Measurements from ENCODE around the gene ZMIZ2. TPM values are rescaled to one million over a fixed set of nuclear protein-coding genes. Genes with fewer than 3 reads are reported as not detected.

The ZMIZ2 gene
- total RNA-seq, 4 donors from 2014 or later = 43.1 to 57.7 (median 49.8) TPM

- TF ChIP-seq POLR2A (IDR thresholded peaks at IDR 0.05) = no peak
- TF ChIP-seq, protein P1, sequence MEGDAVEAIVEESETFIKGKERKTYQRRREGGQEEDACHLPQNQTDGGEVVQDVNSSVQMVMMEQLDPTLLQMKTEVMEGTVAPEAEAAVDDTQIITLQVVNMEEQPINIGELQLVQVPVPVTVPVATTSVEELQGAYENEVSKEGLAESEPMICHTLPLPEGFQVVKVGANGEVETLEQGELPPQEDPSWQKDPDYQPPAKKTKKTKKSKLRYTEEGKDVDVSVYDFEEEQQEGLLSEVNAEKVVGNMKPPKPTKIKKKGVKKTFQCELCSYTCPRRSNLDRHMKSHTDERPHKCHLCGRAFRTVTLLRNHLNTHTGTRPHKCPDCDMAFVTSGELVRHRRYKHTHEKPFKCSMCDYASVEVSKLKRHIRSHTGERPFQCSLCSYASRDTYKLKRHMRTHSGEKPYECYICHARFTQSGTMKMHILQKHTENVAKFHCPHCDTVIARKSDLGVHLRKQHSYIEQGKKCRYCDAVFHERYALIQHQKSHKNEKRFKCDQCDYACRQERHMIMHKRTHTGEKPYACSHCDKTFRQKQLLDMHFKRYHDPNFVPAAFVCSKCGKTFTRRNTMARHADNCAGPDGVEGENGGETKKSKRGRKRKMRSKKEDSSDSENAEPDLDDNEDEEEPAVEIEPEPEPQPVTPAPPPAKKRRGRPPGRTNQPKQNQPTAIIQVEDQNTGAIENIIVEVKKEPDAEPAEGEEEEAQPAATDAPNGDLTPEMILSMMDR (IDR thresholded peaks at IDR 0.05) = no peak
- Histone ChIP-seq H3K9me3 (no peaks in the 10 kb centered on the region), H3K27me3 (no peaks in the 10 kb centered on the region), H3K27ac (no peak overlapping the region), H3K4me3 (replicated peaks in 1 of 3) (no peak overlapping the region), H3K4me1 (peaks cover 18 to 39% of the 10 kb centered on the region in 2 donors), H3K36me3 (peaks cover 45 to 46% of the 10 kb centered on the region in 2 donors)
- DNase-seq = no peak
- 77 to 93% methylated on average over 3 to 7 of the region's 7 CpGs for WGBS, 2 donors
- intact Hi-C loops (cut with DNase I) = no loop called here
Observed at GRCh38 chr7:44757739-44758138, 9.1 kb downstream of the ZMIZ2 start.

DNA sequence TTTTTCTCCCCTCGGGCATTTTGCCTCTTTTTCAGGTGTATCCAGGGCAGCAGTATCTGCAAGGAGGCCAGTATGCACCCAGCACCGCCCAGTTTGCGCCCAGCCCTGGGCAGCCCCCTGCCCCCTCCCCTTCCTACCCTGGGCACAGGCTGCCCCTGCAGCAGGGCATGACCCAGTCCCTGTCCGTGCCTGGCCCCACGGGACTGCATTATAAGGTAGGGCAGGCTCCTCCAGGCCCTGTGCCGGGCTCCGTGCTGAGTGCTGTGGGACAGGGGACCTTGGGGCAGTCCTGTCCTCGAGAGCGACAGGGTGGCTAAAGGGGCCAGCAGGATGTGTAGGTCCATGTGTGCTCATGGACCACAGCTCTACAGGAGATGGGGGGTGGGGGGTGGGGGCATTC lies 10.6 kb downstream of the ZMIZ2 start:
- intact Hi-C loops (cut with DNase I) = no loop called here
- TF ChIP-seq, protein P1 (IDR thresholded peaks at IDR 0.05) = no peak
- no peak for TF ChIP-seq POLR2A (IDR thresholded peaks at IDR 0.05)
- H3K9me3 ChIP-seq = no peaks in the 10 kb centered on the region
- H3K27ac ChIP-seq = no peak overlapping the region
- no peaks in the 10 kb centered on the region for H3K27me3 ChIP-seq
- H3K4me3 ChIP-seq (replicated peaks in 1 of 3) = no peak overlapping the region
- peaks cover 18 to 33% of the 10 kb centered on the region in 2 donors for H3K4me1 ChIP-seq
- DNase-seq = no peak
- WGBS, 2 donors = 90 to 94% methylated on average over 7 to 9 of the region's 9 CpGs
- peaks cover 60 to 61% of the 10 kb centered on the region in 2 donors for H3K36me3 ChIP-seq

DNA sequence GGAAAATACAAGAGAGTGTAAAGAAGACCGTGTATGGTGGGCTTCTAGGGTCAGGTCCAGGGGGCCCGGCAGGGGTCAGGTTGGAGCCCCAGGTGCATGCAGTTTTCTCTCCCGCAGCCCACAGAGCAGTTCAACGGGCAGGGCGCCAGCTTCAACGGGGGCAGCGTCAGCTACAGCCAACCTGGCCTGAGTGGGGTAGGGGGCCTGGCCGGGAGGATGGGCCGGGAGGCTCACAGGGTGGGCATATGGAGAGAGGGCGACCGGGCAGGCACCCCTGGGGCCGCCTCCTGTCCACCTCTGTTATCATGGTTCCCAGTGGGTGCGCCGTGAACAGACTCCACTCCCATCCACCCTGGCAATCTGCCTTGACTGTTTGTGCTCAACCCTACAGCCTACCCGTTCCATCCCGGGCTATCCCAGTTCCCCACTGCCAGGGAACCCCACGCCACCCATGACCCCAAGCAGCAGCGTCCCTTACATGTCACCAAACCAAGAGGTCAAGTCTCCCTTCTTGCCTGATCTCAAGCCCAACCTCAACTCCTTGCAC lies 11.5 kb downstream of the ZMIZ2 start:
- H3K36me3 ChIP-seq = peaks cover 69% of the 10 kb centered on the region in 2 donors

GRCh38 chr7:44761207-44762161 lies 12.8 kb downstream of the ZMIZ2 start:
- H3K27ac ChIP-seq = no peak overlapping the region
- H3K27me3 ChIP-seq = no peaks in the 10 kb centered on the region
- H3K9me3 ChIP-seq = no peaks in the 10 kb centered on the region
- DNase-seq = no peak
- no peak overlapping the region for H3K4me3 ChIP-seq (replicated peaks in 1 of 3)
- intact Hi-C loops (cut with DNase I) = no loop called here
- 89 to 93% methylated on average over 19 to 27 of the region's 48 CpGs for WGBS, 2 donors
- TF ChIP-seq, protein P1 (IDR thresholded peaks at IDR 0.05) = no peak
- H3K4me1 ChIP-seq = peaks cover 8 to 11% of the 10 kb centered on the region in 2 donors
- peaks cover 83% of the 10 kb centered on the region in 2 donors for H3K36me3 ChIP-seq

More for the DNA sequence above, 11.5 kb downstream of the ZMIZ2 start:
- Histone ChIP-seq H3K27me3 (no peaks in the 10 kb centered on the region), H3K4me1 (peaks cover 18 to 25% of the 10 kb centered on the region in 2 donors), H3K4me3 (replicated peaks in 1 of 3) (no peak overlapping the region), H3K9me3 (no peaks in the 10 kb centered on the region), H3K27ac (no peak overlapping the region)
- 93 to 95% methylated on average over 13 to 18 of the region's 18 CpGs for WGBS, 2 donors
- no peak for DNase-seq
- intact Hi-C loops (cut with DNase I) = no loop called here
- TF ChIP-seq, protein P1 (IDR thresholded peaks at IDR 0.05) = no peak
- TF ChIP-seq POLR2A (IDR thresholded peaks at IDR 0.05) = no peak

GRCh38 chr7:44762300-44762699 lies 13.7 kb downstream of the ZMIZ2 start:
- H3K4me3 ChIP-seq (replicated peaks in 1 of 3) = no peak overlapping the region
- no peak for DNase-seq
- H3K9me3 ChIP-seq = no peaks in the 10 kb centered on the region
- peaks cover under 1 to 3% of the 10 kb centered on the region in 2 donors for H3K4me1 ChIP-seq
- no peak overlapping the region for H3K27ac ChIP-seq
- TF ChIP-seq POLR2A (IDR thresholded peaks at IDR 0.05) = no peak
- TF ChIP-seq, protein P1 (IDR thresholded peaks at IDR 0.05) = no peak
- H3K27me3 ChIP-seq = no peaks in the 10 kb centered on the region
- 95 to 96% methylated on average over 9 of the region's 9 CpGs for WGBS, 2 donors
- intact Hi-C loops (cut with DNase I) = no loop called here
- H3K36me3 ChIP-seq = peaks cover 85 to 86% of the 10 kb centered on the region in 2 donors

Data from thyroid gland (tissue), 4 donors.